Immature natural killer cell (primary cell): Measurements from ENCODE around the gene CEBPZOS. TPM values are rescaled to one million over a fixed set of nuclear protein-coding genes. Genes with fewer than 3 reads are reported as not detected.

Experiments
- DNase-seq, 3 donors: peaks; one replicate each; pipeline ENCODE4 v3.0.0; 2022; ENCODE audit warnings: mixed read lengths in 1 of 3
- H3K27ac Mint-ChIP-seq, 6 donors: one replicate each; pipeline ENCODE4 v1.8.0; 2020; ENCODE audit warnings: mixed read lengths in 6 of 6, mild to moderate bottlenecking in 5 of 6, inconsistent platforms in 4 of 6, moderate library complexity in 3 of 6
- H3K27me3 Mint-ChIP-seq, 3 donors: one replicate each; pipeline ENCODE4 v1.8.0; 2020 to 2021; ENCODE audit warnings: low read depth in 3 of 3, mild to moderate bottlenecking in 3 of 3, mixed read lengths in 3 of 3, moderate library complexity in 3 of 3, inconsistent platforms in 1 of 3
- H3K36me3 Mint-ChIP-seq, 3 donors: one replicate each; pipeline ENCODE4 v1.8.0; 2020; ENCODE audit warnings: mixed read lengths in 3 of 3, inconsistent platforms in 2 of 3, mild to moderate bottlenecking in 2 of 3
- H3K4me1 Mint-ChIP-seq, 2 donors: one replicate each; pipeline ENCODE4 v1.8.0; 2020; ENCODE audit warnings: inconsistent platforms in 2 of 2, mild to moderate bottlenecking in 2 of 2, mixed read lengths in 2 of 2, moderate library complexity in 1 of 2
- H3K4me3 Mint-ChIP-seq, 5 donors: one replicate each; pipeline ENCODE4 v1.8.0; 2020; ENCODE audit warnings: mild to moderate bottlenecking in 5 of 5, mixed read lengths in 5 of 5, inconsistent platforms in 3 of 5, moderate library complexity in 3 of 5
- H3K9me3 Mint-ChIP-seq, 6 donors: one replicate each; pipeline ENCODE4 v1.8.0; 2020; ENCODE audit warnings: mild to moderate bottlenecking in 6 of 6, mixed read lengths in 6 of 6, inconsistent platforms in 4 of 6, moderate library complexity in 3 of 6
- polyA plus RNA-seq, 3 donors: library from polyadenylated mRNA; unstranded; fragments of 300-500 nt; fragmentation: Illumina TruSeq; gene quantifications; one replicate each; pipeline ENCODE4 v1.2.3, GENCODE V29; 2021

Gene CEBPZOS
- polyA plus RNA-seq, 3 donors from 2014 or later = 37.6 to 45.4 (median 44.9) TPM

GRCh38 chr2:37230581-37230980, 34.3 kb downstream of the CEBPZOS start:
- peaks cover 0 to 3% (median 0%) of the 10 kb centered on the region in 3 donors for H3K27me3 Mint-ChIP-seq
- no peak for DNase-seq
- no peaks in the 10 kb centered on the region for H3K9me3 Mint-ChIP-seq
- no peak overlapping the region for H3K27ac Mint-ChIP-seq
- H3K4me1 Mint-ChIP-seq = peaks cover 8 to 33% of the 10 kb centered on the region in 2 donors
- no peak overlapping the region for H3K4me3 Mint-ChIP-seq
- H3K36me3 Mint-ChIP-seq = peaks cover 15 to 18% (median 15%) of the 10 kb centered on the region in 3 donors

- peak; percentile 86 for DNase-seq
- Mint-ChIP-seq H3K4me3 (no peak within 1 kb of the TSS), H3K36me3 (peaks cover 20 to 23% (median 20%) of the 10 kb centered on the region in 3 donors), H3K27ac (no peak within 1 kb of the TSS), H3K9me3 (no peaks in the 10 kb centered on the region), H3K4me1 (peaks cover 8 to 27% of the 10 kb centered on the region in 2 donors), H3K27me3 (peaks cover 0 to 3% (median 0%) of the 10 kb centered on the region in 3 donors)
Observed at GRCh38 chr2:37231241-37232130, 35.2 kb downstream of the CEBPZOS start, which contains the start of the genes CEBPZ and NDUFAF7. Gene CEBPZ, minus strand, starts transcription at chr2:37231596. Its CDS starts 29 bp downstream, at chr2:37231567. Gene NDUFAF7, plus strand, starts transcription at chr2:37231658. Its CDS starts 48 bp downstream, at chr2:37231706.

DNA sequence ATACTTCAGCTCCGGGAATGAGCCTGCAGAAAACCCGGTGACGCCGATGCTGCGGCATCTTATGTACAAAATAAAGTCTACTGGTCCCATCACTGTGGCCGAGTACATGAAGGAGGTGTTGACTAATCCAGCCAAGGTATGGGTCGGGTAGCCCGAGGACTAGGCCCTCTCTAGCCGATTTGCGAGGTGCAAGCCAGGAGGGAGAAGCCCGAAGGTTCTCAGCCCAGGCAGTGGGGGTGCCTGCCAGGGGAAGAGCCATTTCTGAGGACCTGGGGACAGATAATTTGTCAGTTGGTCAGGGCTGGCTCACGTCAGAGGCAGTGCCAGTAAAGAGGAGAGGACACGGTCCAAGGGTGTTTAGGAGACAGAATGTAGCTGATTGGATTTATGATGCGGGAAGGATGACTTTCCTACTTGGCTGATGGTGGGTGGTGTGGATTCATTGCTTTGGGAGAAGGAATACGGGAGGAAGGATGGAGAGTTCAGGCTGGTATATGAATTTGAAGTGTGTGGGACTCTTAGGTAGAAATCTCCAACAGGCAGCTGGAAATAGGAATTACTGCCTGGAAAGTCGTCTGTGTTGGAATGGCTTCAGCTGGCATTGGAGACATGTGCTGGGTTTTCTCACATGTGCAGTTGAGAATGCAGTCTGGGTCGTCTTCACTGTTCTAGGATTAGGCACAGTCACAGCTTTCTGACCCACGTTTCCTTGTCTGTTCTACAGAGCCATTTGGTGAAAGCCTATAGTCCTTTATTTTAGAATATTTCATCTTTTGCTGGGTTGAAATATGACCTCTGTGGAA, 36.0 kb downstream of the CEBPZOS start:
- DNase-seq = no peak

GRCh38 chr2:37243435-37243834, 47.1 kb downstream of the CEBPZOS start:
- no peak for DNase-seq
- H3K36me3 Mint-ChIP-seq = peaks cover 18 to 48% (median 27%) of the 10 kb centered on the region in 3 donors

More for the DNA sequence above, 36.0 kb downstream of the CEBPZOS start:
- no peak overlapping the region for H3K27ac Mint-ChIP-seq
- H3K27me3 Mint-ChIP-seq = peaks cover 0 to 3% (median 0%) of the 10 kb centered on the region in 3 donors
- peaks cover 8 to 20% of the 10 kb centered on the region in 2 donors for H3K4me1 Mint-ChIP-seq
- no peak overlapping the region for H3K4me3 Mint-ChIP-seq
- H3K9me3 Mint-ChIP-seq = no peaks in the 10 kb centered on the region
- H3K36me3 Mint-ChIP-seq = peaks cover 15 to 20% (median 15%) of the 10 kb centered on the region in 3 donors

GRCh38 chr2:37244017-37244416, 47.7 kb downstream of the CEBPZOS start:
- peaks cover 22 to 46% (median 29%) of the 10 kb centered on the region in 3 donors for H3K36me3 Mint-ChIP-seq
- H3K27me3 Mint-ChIP-seq = no peaks in the 10 kb centered on the region

More at GRCh38 chr2:37243435-37243834, 47.1 kb downstream of the CEBPZOS start:
- H3K4me1 Mint-ChIP-seq = no peaks in the 10 kb centered on the region
- H3K4me3 Mint-ChIP-seq = no peak overlapping the region
- H3K27ac Mint-ChIP-seq = peak overlapping the region in 4 of 6 donors; percentile 20 to 65 (median 36)
- no peaks in the 10 kb centered on the region for H3K9me3 Mint-ChIP-seq
- no peaks in the 10 kb centered on the region for H3K27me3 Mint-ChIP-seq

GRCh38 chr2:37244755-37245154, 48.5 kb downstream of the CEBPZOS start:
- Mint-ChIP-seq H3K4me1 (no peaks in the 10 kb centered on the region), H3K27ac (no peak overlapping the region), H3K27me3 (no peaks in the 10 kb centered on the region), H3K4me3 (no peak overlapping the region), H3K36me3 (peaks cover 22 to 49% (median 33%) of the 10 kb centered on the region in 3 donors), H3K9me3 (no peaks in the 10 kb centered on the region)
- no peak for DNase-seq

More at GRCh38 chr2:37244017-37244416, 47.7 kb downstream of the CEBPZOS start:
- no peaks in the 10 kb centered on the region for H3K9me3 Mint-ChIP-seq
- H3K4me1 Mint-ChIP-seq = no peaks in the 10 kb centered on the region
- H3K4me3 Mint-ChIP-seq = no peak overlapping the region
- H3K27ac Mint-ChIP-seq = no peak overlapping the region
- no peak for DNase-seq

GRCh38 chr2:37246205-37246604, 49.9 kb downstream of the CEBPZOS start:
- Mint-ChIP-seq H3K9me3 (no peaks in the 10 kb centered on the region), H3K4me3 (no peak overlapping the region), H3K36me3 (peaks cover 22 to 48% (median 37%) of the 10 kb centered on the region in 3 donors), H3K4me1 (no peaks in the 10 kb centered on the region), H3K27ac (peak overlapping the region in 2 of 6 donors; percentile 2 to 29), H3K27me3 (no peaks in the 10 kb centered on the region)
- DNase-seq = no peak

DNA sequence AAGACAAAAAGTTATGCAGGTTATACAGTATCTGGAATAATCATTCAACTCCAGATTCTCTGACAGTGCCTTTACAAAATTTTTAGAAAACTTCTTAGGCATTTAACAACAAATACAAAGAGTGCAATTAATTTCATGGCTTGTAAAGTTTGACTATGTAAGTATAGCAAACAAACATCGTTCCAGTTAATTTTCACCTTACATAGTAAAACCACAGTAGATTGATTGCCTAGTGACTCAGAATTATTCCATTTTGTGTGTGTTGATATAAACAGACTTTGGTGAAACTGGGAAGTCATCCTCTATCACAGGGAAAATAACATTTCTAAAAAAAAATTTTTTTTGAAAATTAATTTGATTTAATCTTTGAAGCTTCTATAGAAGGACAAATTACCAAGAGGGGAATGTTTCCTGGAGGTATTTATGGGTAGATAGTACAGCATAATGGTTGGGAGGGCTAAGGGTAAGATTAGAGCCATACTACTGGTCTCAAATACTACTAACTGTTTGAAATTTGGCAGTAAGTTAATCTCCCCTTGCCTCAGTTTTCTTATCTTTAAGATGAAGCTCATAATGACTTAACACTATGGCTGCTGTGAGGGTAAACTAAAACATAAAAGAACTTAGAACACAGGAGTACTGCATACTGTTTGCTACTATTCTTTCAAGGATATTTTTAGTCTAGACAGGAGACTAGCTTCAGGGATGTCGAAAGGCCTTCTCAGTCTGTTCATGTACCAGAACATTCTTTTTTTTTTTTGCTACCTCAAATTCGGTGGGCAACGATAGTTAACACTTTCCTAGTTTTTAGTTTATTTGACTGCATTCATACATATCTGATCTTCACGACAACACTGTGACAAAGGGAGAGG, 54.8 kb downstream of the CEBPZOS start:
- no peaks in the 10 kb centered on the region for H3K4me1 Mint-ChIP-seq
- no peak overlapping the region for H3K4me3 Mint-ChIP-seq
- peaks cover 19 to 48% (median 41%) of the 10 kb centered on the region in 3 donors for H3K36me3 Mint-ChIP-seq
- H3K27ac Mint-ChIP-seq = peak overlapping the region in 2 of 6 donors; percentile 3 to 8
- H3K27me3 Mint-ChIP-seq = no peaks in the 10 kb centered on the region
- no peaks in the 10 kb centered on the region for H3K9me3 Mint-ChIP-seq
- DNase-seq = no peak

Other genes with a start within 250 kb of the CEBPZOS start
- 10 to 100 TPM in 2 of 3 donors, 1 to 10 TPM in 1; 9.1 to 20.6 (median 11.0) TPM for gene STRN, start 230.0 kb upstream of the CEBPZOS start, polyA plus RNA-seq
- gene HEATR5B, start 112.1 kb upstream of the CEBPZOS start, polyA plus RNA-seq = 10 to 100 TPM in 1 of 3 donors, 1 to 10 TPM in 2; 6.2 to 14.5 (median 6.5) TPM
- gene GPATCH11, start 112.0 kb upstream of the CEBPZOS start, polyA plus RNA-seq = 1 to 10 TPM; 5.7 to 9.4 (median 8.2) TPM
- 10 to 100 TPM; 16.4 to 48.1 (median 22.2) TPM for gene EIF2AK2, start 39.5 kb upstream of the CEBPZOS start, polyA plus RNA-seq
- gene SULT6B1, start 7.8 kb upstream of the CEBPZOS start, polyA plus RNA-seq = not detected
- gene CEBPZ, start 35.1 kb downstream of the CEBPZOS start, polyA plus RNA-seq = 10 to 100 TPM; 16.2 to 28.9 (median 24.9) TPM
- gene NDUFAF7, start 35.2 kb downstream of the CEBPZOS start, polyA plus RNA-seq = 1 to 10 TPM; 5.9 to 8.1 (median 7.7) TPM
- gene PRKD3, start 128.3 kb downstream of the CEBPZOS start, polyA plus RNA-seq = 10 to 100 TPM; 24.3 to 48.0 (median 42.0) TPM
- 1 to 10 TPM in 1 of 3 donors, under 1 TPM in 2; 0.91 to 2.4 (median 0.99) TPM for gene QPCT, start 148.1 kb downstream of the CEBPZOS start, polyA plus RNA-seq